PC-3 (cell line): Measurements from ENCODE around the gene CD99L2. TPM values are rescaled to one million over a fixed set of nuclear protein-coding genes. Genes with fewer than 3 reads are reported as not detected.

Experiments
- ATAC-seq: fragments of 200-7000 bp; cut with Tn5 transposase; 2 replicates; pipeline ENCODE4 v1.9.1; 2020; ENCODE audit warnings: mild to moderate bottlenecking, moderate library complexity
- BruUV-seq: library from RNA; stranded (reverse); fragments of 400-500 nt; replicated peaks from 2 replicates; lab custom pipeline; 2021; lab: Mats Ljungman, UMichigan
- CTCF ChIA-PET: fragments of 300-600 bp; sonication (Branson Sonifier 250); formaldehyde crosslinking; loops from one replicate; lab custom pipeline; 2022; ENCODE audit warnings: antibody characterized with exemption; lab: Charles Lee
- POLR2A ChIA-PET: fragments of 300-600 bp; sonication (Branson Sonifier 250); formaldehyde crosslinking; loops from one replicate; lab custom pipeline; 2022; ENCODE audit warnings: antibody characterized with exemption; ENCODE audit not compliant: unreplicated experiment; lab: Charles Lee
- DNase-seq: peaks from one replicate; pipeline ENCODE4 v3.0.0-alpha.2; 2015
- H2AFZ ChIP-seq: fragments of 300-600 bp; sonication (generic); 2 replicates; pipeline ENCODE4 v1.6.0; 2016; ENCODE audit warnings: antibody characterized with exemption, low read length
- H3F3A ChIP-seq: fragments of 300-600 bp; sonication (generic); one replicate; pipeline ENCODE4 v1.6.0; 2017; ENCODE audit warnings: antibody characterized with exemption, low read length, control low read depth, mild to moderate bottlenecking; ENCODE audit not compliant: unreplicated experiment
- H3K27ac ChIP-seq: fragments of 300-600 bp; sonication (generic); 2 replicates; pipeline ENCODE4 v1.5.1; 2016; ENCODE audit warnings: mild to moderate bottlenecking, low read length
- H3K27me3 ChIP-seq: fragments of 300-600 bp; sonication (generic); 2 replicates; pipeline ENCODE4 v1.6.1; 2016; ENCODE audit warnings: low read length, mixed read lengths
- H3K36me3 ChIP-seq: fragments of 300-600 bp; sonication (generic); 2 replicates; pipeline ENCODE4 v1.6.1; 2016; ENCODE audit warnings: low read depth, mixed run types, low read length, mixed read lengths
- H3K4me1 ChIP-seq: fragments of 300-600 bp; sonication (generic); 2 replicates; pipeline ENCODE4 v1.5.1; 2016; ENCODE audit warnings: low read length; ENCODE audit not compliant: insufficient read depth
- H3K4me2 ChIP-seq: fragments of 300-600 bp; sonication (generic); 2 replicates; pipeline ENCODE4 v1.6.0; 2016; ENCODE audit warnings: low read length
- H3K4me3 ChIP-seq: fragments of 300-600 bp; sonication (generic); 2 replicates; pipeline ENCODE4 v1.5.1; 2016; ENCODE audit warnings: mild to moderate bottlenecking, low read length, mixed read lengths
- H3K79me2 ChIP-seq: fragments of 300-600 bp; sonication (generic); 2 replicates; pipeline ENCODE4 v1.6.1; 2017; ENCODE audit warnings: low read length, mixed read lengths
- H3K9ac ChIP-seq: fragments of 300-600 bp; sonication (generic); 2 replicates; pipeline ENCODE4 v1.6.0; 2016; ENCODE audit warnings: mild to moderate bottlenecking, low read length
- H3K9me2 ChIP-seq: fragments of 300-600 bp; sonication (generic); replicated peaks from 2 replicates; pipeline ENCODE4 v1.6.1; 2016; ENCODE audit warnings: mixed run types, low read length, mixed read lengths
- H3K9me3 ChIP-seq: fragments of 300-600 bp; sonication (generic); 2 replicates; pipeline ENCODE4 v1.6.1; 2016; ENCODE audit warnings: low read length, mixed read lengths
- H4K20me1 ChIP-seq: fragments of 300-600 bp; sonication (generic); 2 replicates; pipeline ENCODE4 v1.6.1; 2016; ENCODE audit warnings: low read length, mixed read lengths
- EZH2 ChIP-seq: fragments of 300-600 bp; sonication (generic); IDR thresholded peaks from one replicate; pipeline ENCODE4 v1.6.1; 2017; ENCODE audit warnings: antibody characterized with exemption, mild to moderate bottlenecking, low read length; ENCODE audit not compliant: unreplicated experiment
- EZH2phosphoT487 ChIP-seq: fragments of 300-600 bp; sonication (generic); IDR thresholded peaks from 2 replicates; pipeline ENCODE4 v1.6.1; 2018; ENCODE audit warnings: mild to moderate bottlenecking, antibody characterized with exemption, low read length, borderline replicate concordance
- intact Hi-C: fragments of 100-400 bp; cut with micrococcal nuclease; formaldehyde crosslinking; loops from 2 replicates; pipeline ENCODE4 v1.9.0; 2023
- total RNA-seq: library from RNA; depleted of rRNA; stranded (reverse); fragments of >200 nt; gene quantifications from 2 replicates; pipeline ENCODE4 v1.2.3, GENCODE V29; 2014
- TF ChIP-seq, protein P1 (sequence below): fragments of 300-600 bp; sonication (generic); conservative IDR thresholded peaks from 2 replicates; pipeline ENCODE4 v1.5.1; 2017; ENCODE audit warnings: antibody characterized with exemption, low read depth, mild to moderate bottlenecking, low read length

The CD99L2 gene
- total RNA-seq, 1 experiment from 2014 or later: 9.4 TPM

DNA sequence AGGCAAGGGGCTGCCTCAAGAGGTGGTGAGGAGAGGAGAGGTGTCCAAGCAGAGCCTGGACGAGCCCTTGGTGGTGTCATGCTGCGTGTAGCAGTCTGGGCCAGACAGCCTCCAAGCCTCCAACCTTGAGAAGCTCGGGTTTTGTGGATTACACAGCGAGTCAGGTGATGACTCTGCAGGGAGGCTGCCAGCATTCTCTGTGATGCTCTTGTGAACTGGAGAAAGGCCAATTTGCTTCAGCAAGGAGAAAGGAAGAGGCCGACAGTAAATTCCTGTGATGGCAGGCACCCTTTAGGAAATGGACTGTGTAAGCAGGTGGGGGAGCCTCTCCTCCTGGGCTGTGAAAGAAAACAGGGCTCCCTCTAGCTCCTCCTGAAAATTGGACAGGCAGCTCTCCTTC is 36.0 kb upstream of the CD99L2 start:
- H3K27ac ChIP-seq: no peak overlapping the region
- intact Hi-C loops: no loop called here
- CTCF ChIA-PET: interaction anchor here (0.6 kb wide), 1 partner anchor 162 kb away, joined by 4 read pairs; no protein-coding TSS in a partner anchor

DNA sequence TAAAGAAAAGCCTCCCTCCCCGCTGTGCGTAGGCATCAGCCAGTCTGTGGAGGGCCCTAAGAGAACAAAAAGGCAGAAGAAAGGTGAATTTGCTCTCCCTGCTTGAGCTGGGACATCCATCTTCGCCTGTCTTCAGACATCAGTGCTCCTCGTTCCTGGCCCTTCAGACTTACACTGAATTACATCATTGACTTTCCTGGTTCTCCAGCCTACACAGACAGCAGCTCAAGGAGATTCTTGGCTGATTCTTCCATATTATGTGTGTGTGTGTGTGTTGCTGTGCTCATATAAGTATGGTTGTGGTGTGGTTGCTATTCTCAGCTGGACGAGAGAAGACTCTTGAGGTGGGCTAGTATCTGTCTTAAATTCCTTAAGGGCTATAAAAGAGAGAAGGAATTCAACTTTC is 35.5 kb upstream of the CD99L2 start:
- Histone ChIP-seq H3K27me3 (no peaks in the 10 kb centered on the region), H3F3A (no peaks in the 10 kb centered on the region), H3K9me3 (no peaks in the 10 kb centered on the region), H3K4me2 (0 out of 2 replicates have a peak overlapping the region, but pooled peaks have one; percentile 11), H3K4me3 (no peak overlapping the region), H3K4me1 (peaks cover 14% of the 10 kb centered on the region; the same call in 1 of the 2 replicates), H4K20me1 (no peaks in the 10 kb centered on the region), H2AFZ (peak overlapping the region; percentile 67), H3K79me2 (no peaks in the 10 kb centered on the region), H3K36me3 (no peaks in the 10 kb centered on the region), H3K9me2 (no peaks in the 10 kb centered on the region), H3K27ac (no peak overlapping the region), H3K9ac (no peak overlapping the region)
- CTCF ChIA-PET: no interaction called here
- POLR2A ChIA-PET: interaction anchor here (0.8 kb wide), 1 partner anchor 36 kb away, joined by 3 read pairs; no protein-coding TSS in a partner anchor
- TF ChIP-seq EZH2phosphoT487 (no peak), EZH2 (no peak)
- TF ChIP-seq, protein P1, sequence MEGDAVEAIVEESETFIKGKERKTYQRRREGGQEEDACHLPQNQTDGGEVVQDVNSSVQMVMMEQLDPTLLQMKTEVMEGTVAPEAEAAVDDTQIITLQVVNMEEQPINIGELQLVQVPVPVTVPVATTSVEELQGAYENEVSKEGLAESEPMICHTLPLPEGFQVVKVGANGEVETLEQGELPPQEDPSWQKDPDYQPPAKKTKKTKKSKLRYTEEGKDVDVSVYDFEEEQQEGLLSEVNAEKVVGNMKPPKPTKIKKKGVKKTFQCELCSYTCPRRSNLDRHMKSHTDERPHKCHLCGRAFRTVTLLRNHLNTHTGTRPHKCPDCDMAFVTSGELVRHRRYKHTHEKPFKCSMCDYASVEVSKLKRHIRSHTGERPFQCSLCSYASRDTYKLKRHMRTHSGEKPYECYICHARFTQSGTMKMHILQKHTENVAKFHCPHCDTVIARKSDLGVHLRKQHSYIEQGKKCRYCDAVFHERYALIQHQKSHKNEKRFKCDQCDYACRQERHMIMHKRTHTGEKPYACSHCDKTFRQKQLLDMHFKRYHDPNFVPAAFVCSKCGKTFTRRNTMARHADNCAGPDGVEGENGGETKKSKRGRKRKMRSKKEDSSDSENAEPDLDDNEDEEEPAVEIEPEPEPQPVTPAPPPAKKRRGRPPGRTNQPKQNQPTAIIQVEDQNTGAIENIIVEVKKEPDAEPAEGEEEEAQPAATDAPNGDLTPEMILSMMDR: no peak
- intact Hi-C loops: no loop called here
- no TSS peak for BruUV-seq
- no peak for DNase-seq
- peak; percentile 27 for ATAC-seq

More for the DNA sequence above, 36.0 kb upstream of the CD99L2 start:
- BruUV-seq: no TSS peak
- DNase-seq (peak; percentile 60), ATAC-seq (peak; percentile 71)
- Histone ChIP-seq H3K79me2 (no peaks in the 10 kb centered on the region), H3F3A (no peaks in the 10 kb centered on the region), H3K9ac (no peak overlapping the region), H3K4me3 (no peak overlapping the region), H4K20me1 (no peaks in the 10 kb centered on the region), H3K9me2 (no peaks in the 10 kb centered on the region), H3K4me2 (0 out of 2 replicates have a peak overlapping the region, but pooled peaks have one; percentile 11), H3K4me1 (peaks cover 14% of the 10 kb centered on the region; the same call in 1 of the 2 replicates), H3K36me3 (no peaks in the 10 kb centered on the region), H2AFZ (peak overlapping the region; percentile 67), H3K27me3 (no peaks in the 10 kb centered on the region), H3K9me3 (no peaks in the 10 kb centered on the region)
- TF ChIP-seq, protein P1: no peak
- TF ChIP-seq EZH2 (no peak), EZH2phosphoT487 (no peak)
- POLR2A ChIA-PET: no interaction called here

DNA sequence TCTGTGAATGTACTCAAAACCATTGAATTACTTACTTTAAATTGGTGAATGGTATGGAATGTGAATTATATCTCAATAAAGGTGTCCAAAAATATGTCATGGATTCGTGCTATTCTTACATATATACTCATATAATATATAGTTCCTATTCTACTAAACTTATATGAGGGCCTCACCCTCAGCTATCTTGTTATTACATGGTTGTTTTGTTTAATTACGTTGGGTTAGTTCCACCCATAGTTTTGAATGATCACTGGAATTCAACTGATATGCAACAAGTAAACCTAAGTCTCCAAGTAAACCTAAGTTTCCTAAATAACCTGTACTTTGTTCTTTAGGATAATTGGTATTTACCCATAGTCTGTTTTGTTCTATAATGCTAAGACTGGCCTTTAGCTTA is 30.6 kb upstream of the CD99L2 start:
- no peak for DNase-seq
- Histone ChIP-seq H4K20me1 (no peaks in the 10 kb centered on the region), H2AFZ (no peak overlapping the region), H3K36me3 (no peaks in the 10 kb centered on the region), H3K4me3 (no peak overlapping the region), H3K4me1 (peaks cover under 1% of the 10 kb centered on the region; the same call in 1 of the 2 replicates), H3K9me3 (no peaks in the 10 kb centered on the region), H3K4me2 (no peak overlapping the region), H3K9me2 (no peaks in the 10 kb centered on the region), H3K27ac (no peak overlapping the region), H3K9ac (no peak overlapping the region), H3K27me3 (no peaks in the 10 kb centered on the region), H3K79me2 (no peaks in the 10 kb centered on the region), H3F3A (no peaks in the 10 kb centered on the region)
- intact Hi-C loops: no loop called here
- TF ChIP-seq, protein P1: no peak
- TF ChIP-seq EZH2phosphoT487 (no peak), EZH2 (no peak)
- ChIA-PET CTCF (no interaction called here), POLR2A (no interaction called here)
- BruUV-seq: no TSS peak
- ATAC-seq: no peak
